Activated T-cell treated with anti-CD3 and anti-CD28 coated beads, Interleukin-2, amount 50 U/mL, for 4 hours (primary cell): Measurements from ENCODE around the gene S1PR4. TPM values are rescaled to one million over a fixed set of nuclear protein-coding genes. Genes with fewer than 3 reads are reported as not detected.

ENCODE experiments used
- ATAC-seq, 2 donors: fragments of 200-7000 bp; cut with Tn5 transposase; one replicate each; pipeline ENCODE4 v1.10.0; 2021
- DNase-seq: peaks from one replicate; pipeline ENCODE4 v3.0.0-alpha.2; 2020
- H3K27me3 Mint-ChIP-seq: one replicate; pipeline ENCODE4 v1.8.0; 2021; ENCODE audit warnings: low read depth, mixed read lengths
- H3K36me3 Mint-ChIP-seq: one replicate; pipeline ENCODE4 v1.8.0; 2022; ENCODE audit warnings: mixed read lengths; ENCODE audit not compliant: insufficient read depth
- H3K4me1 Mint-ChIP-seq: one replicate; pipeline ENCODE4 v1.8.0; 2021; ENCODE audit warnings: low read depth, mixed read lengths
- H3K4me3 Mint-ChIP-seq: one replicate; pipeline ENCODE4 v1.8.0; 2021; ENCODE audit warnings: mild to moderate bottlenecking, moderate library complexity, mixed read lengths
- H3K9me3 Mint-ChIP-seq: one replicate; pipeline ENCODE4 v1.8.0; 2021; ENCODE audit warnings: mixed read lengths
- total RNA-seq, 3 donors: library from RNA; stranded (reverse); gene quantifications; one replicate each; pipeline ENCODE4 v1.2.1, GENCODE V29; 2021

The S1PR4 gene
- total RNA-seq, 3 donors from 2014 or later, result 19.4 to 24.5 (median 23.8) TPM

GRCh38 chr19:3225677-3226093 lies 47.1 kb downstream of the S1PR4 start:
- DNase-seq, result no peak
- Mint-ChIP-seq H3K36me3 (no peaks in the 10 kb centered on the region), H3K4me3 (no peak overlapping the region), H3K9me3 (no peaks in the 10 kb centered on the region), H3K4me1 (no peaks in the 10 kb centered on the region), H3K27me3 (peaks cover 22% of the 10 kb centered on the region)
- no peak for ATAC-seq

GRCh38 chr19:3227054-3227626 lies 48.6 kb downstream of the S1PR4 start:
- Mint-ChIP-seq H3K4me1 (no peaks in the 10 kb centered on the region), H3K27me3 (peaks cover 27% of the 10 kb centered on the region), H3K9me3 (no peaks in the 10 kb centered on the region), H3K36me3 (no peaks in the 10 kb centered on the region), H3K4me3 (no peak overlapping the region)
- ATAC-seq, result no peak
- DNase-seq, result no peak

GRCh38 chr19:3229346-3229743 lies 50.8 kb downstream of the S1PR4 start:
- Mint-ChIP-seq H3K27me3 (peaks cover 33% of the 10 kb centered on the region), H3K4me3 (no peak overlapping the region), H3K36me3 (no peaks in the 10 kb centered on the region), H3K9me3 (no peaks in the 10 kb centered on the region), H3K4me1 (no peaks in the 10 kb centered on the region)
- ATAC-seq, result no peak
- DNase-seq, result no peak

Other genes starting within 250 kb of the S1PR4 start
- 1 to 10 TPM; 3.0 to 3.4 (median 3.2) TPM for gene ZNF77, start 233.8 kb upstream of the S1PR4 start, total RNA-seq
- gene TLE6, start 201.2 kb upstream of the S1PR4 start, total RNA-seq, result under 1 TPM in 2 of 3 donors, not detected in 1; 0.16 to 0.90 TPM
- 1 to 10 TPM; 4.8 to 5.9 (median 5.7) TPM for gene TLE2, start 149.5 kb upstream of the S1PR4 start, total RNA-seq
- gene TLE5, start 116.3 kb upstream of the S1PR4 start, total RNA-seq, result 100 to 1,000 TPM; 232 to 275 (median 258) TPM
- gene GNA11, start 84.4 kb upstream of the S1PR4 start, total RNA-seq, result 10 to 100 TPM in 2 of 3 donors, 1 to 10 TPM in 1; 8.0 to 13.5 (median 11.0) TPM
- 10 to 100 TPM in 2 of 3 donors, 1 to 10 TPM in 1; 8.8 to 19.9 (median 11.3) TPM for gene GNA15, start 42.7 kb upstream of the S1PR4 start, total RNA-seq
- 100 to 1,000 TPM; 169 to 200 (median 177) TPM for gene NCLN, start 7.2 kb downstream of the S1PR4 start, total RNA-seq
- gene CELF5, start 45.9 kb downstream of the S1PR4 start, total RNA-seq, result under 1 TPM in 2 of 3 donors, not detected in 1; 0.05 to 0.38 TPM
- gene NFIC, start 187.8 kb downstream of the S1PR4 start, total RNA-seq, result 10 to 100 TPM; 26.0 to 33.6 (median 30.3) TPM